Activated T-cell treated with anti-CD3 and anti-CD28 coated beads, Interleukin-2, amount 50 U/mL, for 24 hours (primary cell): ENCODE measurements around the gene GRHPR.
A peak's percentile ranks its signal among the peaks of the same experiment; 100 is the strongest.
"Not testable (repeated sequence)": the region's sequence is repeated elsewhere in the genome, so short reads cannot be mapped to it uniquely, and the experiment has no call there.

Source experiments
- DNase-seq: peaks from one replicate; pipeline ENCODE4 v3.0.0-alpha.2; 2020
- H3K27ac Mint-ChIP-seq: 2 replicates; pipeline ENCODE4 v1.8.0; 2020; ENCODE audit warnings: mild to moderate bottlenecking, mixed read lengths
- H3K27me3 Mint-ChIP-seq: 2 replicates; pipeline ENCODE4 v1.8.0; 2020; ENCODE audit warnings: mixed read lengths
- H3K36me3 Mint-ChIP-seq: 2 replicates; pipeline ENCODE4 v1.8.0; 2020; ENCODE audit warnings: low read depth, mixed read lengths
- H3K4me1 Mint-ChIP-seq: 2 replicates; pipeline ENCODE4 v1.8.0; 2020; ENCODE audit warnings: low read depth, mixed read lengths
- H3K4me3 Mint-ChIP-seq: 2 replicates; pipeline ENCODE4 v1.8.0; 2020; ENCODE audit warnings: mild to moderate bottlenecking, moderate library complexity, mixed read lengths
- H3K9me3 Mint-ChIP-seq: 2 replicates; pipeline ENCODE4 v1.8.0; 2020; ENCODE audit warnings: mixed read lengths

GRHPR gene

GRCh38 chr9:37464426-37465248, 42.1 kb downstream of the GRHPR start:
- H3K9me3 Mint-ChIP-seq, result no peaks in the 10 kb centered on the region
- peak overlapping the region; percentile 99 for H3K27ac Mint-ChIP-seq
- H3K4me3 Mint-ChIP-seq, result peak overlapping the region; percentile 96
- H3K36me3 Mint-ChIP-seq, result peaks cover 34% of the 10 kb centered on the region
- peaks cover 41% of the 10 kb centered on the region for H3K4me1 Mint-ChIP-seq
- no peaks in the 10 kb centered on the region for H3K27me3 Mint-ChIP-seq
- DNase-seq, result no peak

DNA sequence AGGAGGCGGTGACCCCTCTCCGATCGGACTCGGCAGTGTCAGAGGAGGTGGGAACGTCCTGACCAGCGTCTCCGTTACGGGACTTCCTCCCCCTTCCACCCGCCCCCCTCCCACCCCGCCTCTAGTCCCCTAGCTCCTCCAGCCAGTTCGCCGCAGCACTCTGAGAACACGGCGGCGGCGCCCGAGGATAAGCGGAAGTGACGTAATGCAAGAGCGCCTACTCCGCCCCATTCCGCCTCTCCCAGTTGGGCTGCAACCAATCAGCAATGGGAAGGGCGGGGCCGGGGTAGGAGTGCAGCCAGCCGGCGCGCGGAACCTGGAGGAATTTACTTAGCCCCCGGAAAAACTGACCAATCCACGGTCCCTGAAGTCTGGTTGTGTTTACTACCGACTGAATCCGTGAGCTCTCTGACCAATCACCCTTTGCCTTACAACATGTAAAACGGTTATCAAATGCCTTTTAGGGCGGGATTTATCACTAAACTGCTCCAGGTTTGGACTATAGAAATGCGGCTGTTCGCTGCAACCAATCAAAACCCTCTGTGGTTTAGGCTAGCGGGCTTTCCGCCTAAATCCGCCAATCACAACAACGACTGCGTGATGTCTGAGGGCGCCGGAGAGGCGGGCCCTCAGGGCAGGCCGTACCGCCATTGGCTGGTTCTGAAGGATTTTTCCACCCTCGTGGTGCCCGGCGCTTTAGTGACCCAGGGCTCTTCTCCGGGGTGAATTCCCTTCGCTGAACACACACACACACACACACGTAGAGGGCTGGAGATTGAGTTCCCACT, 42.9 kb downstream of the GRHPR start, which contains the start of gene ZBTB5:
Gene ZBTB5 (minus strand): TSS at position 202 of the 788 bp plus-strand sequence. CDS start 22,899 bp downstream, outside the sequence.
- Mint-ChIP-seq H3K9me3 (no peaks in the 10 kb centered on the region), H3K4me3 (peak within 1 kb of the TSS; percentile 96), H3K27ac (peak within 1 kb of the TSS; percentile 99), H3K4me1 (peaks cover 41% of the 10 kb centered on the region), H3K27me3 (no peaks in the 10 kb centered on the region), H3K36me3 (peaks cover 34% of the 10 kb centered on the region)
- DNase-seq, result peak; percentile 98

DNA sequence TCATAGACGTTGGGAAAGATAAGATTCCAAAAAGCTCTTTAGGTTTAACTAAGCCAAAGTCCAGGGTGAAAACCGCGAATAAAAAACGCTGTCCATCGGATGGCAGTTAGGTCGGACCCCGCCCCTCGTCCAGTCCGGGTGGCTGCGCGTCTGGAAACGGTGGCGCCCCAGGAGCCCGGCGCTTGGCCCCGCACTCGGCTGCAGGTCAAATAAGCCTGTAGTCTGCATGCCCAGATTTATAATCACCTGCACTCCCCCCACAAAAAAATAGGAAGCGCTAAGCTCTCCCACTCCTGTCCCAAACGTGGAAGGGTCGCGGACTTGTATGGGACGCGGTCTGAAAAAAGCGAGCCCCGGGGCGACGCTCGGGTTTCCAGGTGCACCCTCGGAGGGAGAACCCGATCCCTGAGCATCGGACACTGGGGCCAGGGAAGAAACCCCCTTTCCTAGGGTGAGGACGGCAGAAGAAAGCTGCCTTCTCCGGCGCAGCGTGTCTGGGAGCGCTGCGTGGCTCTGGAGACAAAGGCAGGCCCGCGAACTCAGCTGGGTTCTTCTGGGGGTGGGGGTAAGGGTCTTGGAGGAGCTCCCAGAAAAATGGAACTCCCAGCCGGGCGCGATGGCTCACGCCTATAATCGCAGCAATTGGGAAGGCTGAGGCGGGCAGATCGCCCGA, 43.7 kb downstream of the GRHPR start:
- Mint-ChIP-seq H3K27ac (peak overlapping the region; percentile 99), H3K27me3 (no peaks in the 10 kb centered on the region), H3K9me3 (no peaks in the 10 kb centered on the region), H3K4me3 (peak overlapping the region; percentile 96), H3K4me1 (peaks cover 38% of the 10 kb centered on the region), H3K36me3 (peaks cover 31% of the 10 kb centered on the region)
- DNase-seq, result peak; percentile 64

DNA sequence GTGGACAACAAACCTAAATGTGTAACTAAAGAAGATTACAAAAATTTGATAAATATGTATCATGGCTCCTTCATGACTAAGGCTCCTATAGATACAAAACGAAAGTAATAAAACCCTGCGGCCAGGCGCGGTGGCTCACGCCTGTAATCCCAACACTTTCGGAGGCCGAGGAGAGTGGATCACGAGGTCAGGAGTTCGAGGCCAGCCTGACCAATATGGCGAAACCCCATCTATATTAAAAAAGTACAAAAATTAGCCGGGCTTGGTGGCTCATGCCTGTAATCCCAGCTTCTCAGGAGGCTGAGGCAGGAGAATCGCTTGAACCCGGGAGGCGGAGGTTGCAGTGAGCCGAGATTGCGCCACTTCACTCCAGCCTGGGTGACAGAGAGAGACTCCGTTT, 45.0 kb downstream of the GRHPR start:
- peaks cover 23% of the 10 kb centered on the region for H3K36me3 Mint-ChIP-seq
- peaks cover 42% of the 10 kb centered on the region for H3K4me1 Mint-ChIP-seq
- not testable (repeated sequence) for H3K27me3 Mint-ChIP-seq, H3K9me3 Mint-ChIP-seq, DNase-seq, H3K4me3 Mint-ChIP-seq, H3K27ac Mint-ChIP-seq

GRCh38 chr9:37468620-37469019, 46.1 kb downstream of the GRHPR start:
- H3K4me1 Mint-ChIP-seq, result peaks cover 34% of the 10 kb centered on the region
- H3K27me3 Mint-ChIP-seq, result no peaks in the 10 kb centered on the region
- no peaks in the 10 kb centered on the region for H3K9me3 Mint-ChIP-seq
- H3K27ac Mint-ChIP-seq, result no peak overlapping the region
- no peak for DNase-seq
- H3K36me3 Mint-ChIP-seq, result peaks cover 17% of the 10 kb centered on the region
- no peak overlapping the region for H3K4me3 Mint-ChIP-seq

GRCh38 chr9:37471942-37472684, 49.6 kb downstream of the GRHPR start:
- peaks cover 8% of the 10 kb centered on the region for H3K27me3 Mint-ChIP-seq
- no peak for DNase-seq
- peaks cover 5% of the 10 kb centered on the region for H3K9me3 Mint-ChIP-seq
- peak overlapping the region; percentile 52 for H3K4me3 Mint-ChIP-seq
- H3K36me3 Mint-ChIP-seq, result no peaks in the 10 kb centered on the region
- H3K4me1 Mint-ChIP-seq, result peaks cover 13% of the 10 kb centered on the region
- H3K27ac Mint-ChIP-seq, result no peak overlapping the region

DNA sequence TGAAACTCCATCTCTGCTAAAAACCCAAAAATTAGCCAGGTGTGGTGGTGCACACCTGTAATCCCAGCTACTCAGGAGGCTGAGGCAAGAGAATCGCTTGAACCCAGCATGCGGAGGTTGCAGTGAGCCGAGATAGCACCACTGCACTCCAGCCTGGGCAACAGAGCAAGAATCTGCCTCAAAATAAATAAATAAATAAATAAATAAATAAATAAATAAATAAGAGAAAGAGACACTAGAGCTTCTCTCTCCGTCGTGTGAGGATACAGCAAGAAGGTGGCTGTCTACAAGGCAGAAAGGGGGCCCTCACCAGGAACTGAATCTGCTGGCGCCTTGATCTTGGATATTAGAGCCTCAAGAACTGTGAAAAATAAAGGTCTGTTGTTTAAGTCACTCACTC, 51.5 kb downstream of the GRHPR start:
- H3K9me3 Mint-ChIP-seq, H3K36me3 Mint-ChIP-seq, H3K27ac Mint-ChIP-seq, DNase-seq, H3K4me3 Mint-ChIP-seq: not testable (repeated sequence)
- peaks cover 17% of the 10 kb centered on the region for H3K27me3 Mint-ChIP-seq
- peaks cover 13% of the 10 kb centered on the region for H3K4me1 Mint-ChIP-seq

DNA sequence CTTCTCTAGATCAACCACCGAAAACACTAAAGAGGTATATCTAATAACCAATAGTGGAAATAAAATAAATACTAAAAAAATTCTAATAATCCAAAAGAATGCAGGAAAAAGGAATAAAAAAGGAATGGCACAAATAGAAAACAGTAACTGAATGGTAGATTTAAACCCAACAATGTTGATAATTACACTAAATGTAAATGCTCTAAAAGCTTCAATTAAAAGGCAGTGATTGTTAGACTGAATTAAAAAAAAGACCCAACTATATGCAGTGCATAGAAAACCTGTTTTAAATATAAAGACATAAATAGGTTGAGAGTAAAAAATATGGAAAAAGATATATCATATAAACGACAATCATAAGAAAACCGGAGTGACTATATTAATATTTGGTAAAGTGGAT, 51.9 kb downstream of the GRHPR start:
- peaks cover 13% of the 10 kb centered on the region for H3K4me1 Mint-ChIP-seq
- peaks cover 17% of the 10 kb centered on the region for H3K27me3 Mint-ChIP-seq
- no peaks in the 10 kb centered on the region for H3K36me3 Mint-ChIP-seq
- DNase-seq, result no peak
- H3K4me3 Mint-ChIP-seq, result no peak overlapping the region
- H3K27ac Mint-ChIP-seq, result no peak overlapping the region
- peaks cover 5% of the 10 kb centered on the region for H3K9me3 Mint-ChIP-seq

GRCh38 chr9:37476930-37477329, 54.4 kb downstream of the GRHPR start:
- no peaks in the 10 kb centered on the region for H3K36me3 Mint-ChIP-seq
- no peak for DNase-seq
- peaks cover 9% of the 10 kb centered on the region for H3K4me1 Mint-ChIP-seq
- H3K4me3 Mint-ChIP-seq, result no peak overlapping the region
- H3K27me3 Mint-ChIP-seq, result peaks cover 30% of the 10 kb centered on the region
- H3K27ac Mint-ChIP-seq, result no peak overlapping the region
- peaks cover 5% of the 10 kb centered on the region for H3K9me3 Mint-ChIP-seq

- not testable (repeated sequence) for H3K9me3 Mint-ChIP-seq, H3K36me3 Mint-ChIP-seq, H3K27ac Mint-ChIP-seq
Observed at GRCh38 chr9:37477443-37477842, 54.9 kb downstream of the GRHPR start.

GRCh38 chr9:37477987-37478619, 55.6 kb downstream of the GRHPR start:
- not testable (repeated sequence) for H3K36me3 Mint-ChIP-seq, DNase-seq, H3K27ac Mint-ChIP-seq, H3K9me3 Mint-ChIP-seq, H3K4me1 Mint-ChIP-seq, H3K4me3 Mint-ChIP-seq
- H3K27me3 Mint-ChIP-seq, result peaks cover 32% of the 10 kb centered on the region

More at GRCh38 chr9:37477443-37477842, 54.9 kb downstream of the GRHPR start:
- not testable (repeated sequence) for DNase-seq, H3K4me1 Mint-ChIP-seq, H3K4me3 Mint-ChIP-seq
- H3K27me3 Mint-ChIP-seq, result peaks cover 32% of the 10 kb centered on the region

GRCh38 chr9:37480759-37481158, 58.3 kb downstream of the GRHPR start:
- peaks cover 30% of the 10 kb centered on the region for H3K27me3 Mint-ChIP-seq
- DNase-seq, result no peak
- H3K27ac Mint-ChIP-seq, result no peak overlapping the region
- peaks cover 10% of the 10 kb centered on the region for H3K4me1 Mint-ChIP-seq
- no peak overlapping the region for H3K4me3 Mint-ChIP-seq
- no peaks in the 10 kb centered on the region for H3K36me3 Mint-ChIP-seq
- H3K9me3 Mint-ChIP-seq, result no peaks in the 10 kb centered on the region

- peaks cover 47% of the 10 kb centered on the region for H3K36me3 Mint-ChIP-seq
- peak within 1 kb of the TSS; percentile 91 for H3K4me3 Mint-ChIP-seq
- peaks cover 9% of the 10 kb centered on the region for H3K27me3 Mint-ChIP-seq
- H3K27ac Mint-ChIP-seq, result peak within 1 kb of the TSS; percentile 94
- H3K9me3 Mint-ChIP-seq, result no peaks in the 10 kb centered on the region
- DNase-seq, result peak; percentile 99
- H3K4me1 Mint-ChIP-seq, result peaks cover 42% of the 10 kb centered on the region
Observed at GRCh38 chr9:37485389-37486255, 63.1 kb downstream of the GRHPR start, which contains the start of gene POLR1E. POLR1E (plus strand) TSS chr9:37485948; CDS start chr9:37486048, 100 bp downstream.
